NOMO-1 treated with DMSO at 0.1 percent for 48 hours (cell line): Measurements from ENCODE around the gene SLC7A4.
"Not testable (repeated sequence)": the region's sequence is repeated elsewhere in the genome, so short reads cannot be mapped to it uniquely, and the experiment has no call there.

Source experiments
- DNase-seq: peaks from one replicate; lab custom pipeline; 2025; ENCODE audit not compliant: unreplicated experiment; lab: John Stamatoyannopoulos, UW

The SLC7A4 gene

GRCh38 chr22:21043860-21044535 lies 11.6 kb upstream of the SLC7A4 start:
- DNase-seq, result no peak

GRCh38 chr22:21042978-21043859 lies 10.9 kb upstream of the SLC7A4 start:
- no peak for DNase-seq

- no peak for DNase-seq
Measured at GRCh38 chr22:21041937-21042336, 9.6 kb upstream of the SLC7A4 start.

- not testable (repeated sequence) for DNase-seq
Measured at GRCh38 chr22:21039158-21039557, 6.8 kb upstream of the SLC7A4 start.

- DNase-seq, result no peak
Measured at GRCh38 chr22:21038405-21038804, 6.0 kb upstream of the SLC7A4 start.

- no peak for DNase-seq
Measured at GRCh38 chr22:21034989-21035388, 2.6 kb upstream of the SLC7A4 start.

- no peak for DNase-seq
Measured at GRCh38 chr22:21033895-21034294, 1.5 kb upstream of the SLC7A4 start.

- DNase-seq, result no peak
Measured at GRCh38 chr22:21032868-21033688, 717 bp upstream of the SLC7A4 start.

- no peak for DNase-seq
Measured at GRCh38 chr22:21031545-21032036, 770 bp downstream of the SLC7A4 start.

- DNase-seq, result no peak
Measured at GRCh38 chr22:21030621-21031544, 1.5 kb downstream of the SLC7A4 start.

GRCh38 chr22:21030032-21030431 lies 2.3 kb downstream of the SLC7A4 start:
- no peak for DNase-seq

GRCh38 chr22:21029486-21030025 lies 2.8 kb downstream of the SLC7A4 start:
- DNase-seq, result no peak

GRCh38 chr22:21028277-21029251 lies 3.8 kb downstream of the SLC7A4 start:
- DNase-seq, result no peak

GRCh38 chr22:21026783-21027692 lies 5.3 kb downstream of the SLC7A4 start:
- no peak for DNase-seq

GRCh38 chr22:21025763-21026755 lies 6.3 kb downstream of the SLC7A4 start:
- DNase-seq, result no peak

- no peak for DNase-seq
Measured at GRCh38 chr22:21025266-21025665, 7.1 kb downstream of the SLC7A4 start.
